Activated B cell treated with CpG ODN at 0.5 μM for 24 hours (primary cell): ENCODE measurements around the gene SLC2A13. TPM values are rescaled to one million over a fixed set of nuclear protein-coding genes. Genes with fewer than 3 reads are reported as not detected.

Experiments
- ATAC-seq: fragments of 200-7000 bp; cut with Tn5 transposase; one replicate; pipeline ENCODE4 v1.10.0; 2021; ENCODE audit warnings: low read depth, mild to moderate bottlenecking, moderate library complexity
- CTCF ChIA-PET: fragments of 350-600 bp; sonication (Branson Sonifier 250); formaldehyde crosslinking; loops from one replicate; lab custom pipeline; 2021; ENCODE audit warnings: antibody characterized with exemption; lab: Charles Lee
- POLR2A ChIA-PET: fragments of 350-600 bp; sonication (Branson Sonifier 250); formaldehyde crosslinking; loops from one replicate; lab custom pipeline; 2021; ENCODE audit warnings: antibody characterized with exemption; lab: Charles Lee
- DNase-seq: peaks from one replicate; pipeline ENCODE4 v3.0.0; 2022
- H3K27ac Mint-ChIP-seq: one replicate; pipeline ENCODE4 v1.8.0; 2020; ENCODE audit warnings: mixed read lengths
- H3K27me3 Mint-ChIP-seq: one replicate; pipeline ENCODE4 v1.8.0; 2021; ENCODE audit warnings: mixed read lengths
- H3K36me3 Mint-ChIP-seq: one replicate; pipeline ENCODE4 v1.8.0; 2021; ENCODE audit warnings: low read depth, mixed read lengths
- H3K4me1 Mint-ChIP-seq: one replicate; pipeline ENCODE4 v1.8.0; 2021; ENCODE audit warnings: mixed read lengths
- H3K4me3 Mint-ChIP-seq: one replicate; pipeline ENCODE4 v1.8.0; 2020; ENCODE audit warnings: mild to moderate bottlenecking, mixed read lengths
- H3K9me3 Mint-ChIP-seq: one replicate; pipeline ENCODE4 v1.8.0; 2020; ENCODE audit warnings: mixed read lengths
- CTCF ChIP-seq: fragments of 200-600 bp; IDR thresholded peaks from one replicate; pipeline ENCODE4 v1.8.0; 2022; ENCODE audit warnings: antibody characterized with exemption, mild to moderate bottlenecking
- intact Hi-C: fragments of 100-400 bp; cut with micrococcal nuclease; formaldehyde crosslinking; loops from one replicate; pipeline ENCODE4 v1.15.1; 2024
- total RNA-seq: library from RNA; stranded (reverse); gene quantifications from 2 replicates; pipeline ENCODE4 v1.2.3, GENCODE V29; 2022

SLC2A13 gene
- total RNA-seq, 1 donor from 2014 or later = 17.9 TPM

GRCh38 chr12:40045656-40046055, 60.2 kb downstream of the SLC2A13 start:
- TF ChIP-seq CTCF = no peak
- Mint-ChIP-seq H3K27me3 (no peaks in the 10 kb centered on the region), H3K27ac (no peak overlapping the region), H3K4me3 (no peak overlapping the region), H3K4me1 (no peaks in the 10 kb centered on the region), H3K36me3 (no peaks in the 10 kb centered on the region), H3K9me3 (no peaks in the 10 kb centered on the region)
- ChIA-PET CTCF (no interaction called here), POLR2A (no interaction called here)
- DNase-seq (no peak), ATAC-seq (no peak)
- intact Hi-C loops = no loop called here

GRCh38 chr12:40044396-40044795, 61.5 kb downstream of the SLC2A13 start:
- Mint-ChIP-seq H3K36me3 (no peaks in the 10 kb centered on the region), H3K4me1 (no peaks in the 10 kb centered on the region), H3K27ac (no peak overlapping the region), H3K27me3 (no peaks in the 10 kb centered on the region), H3K4me3 (no peak overlapping the region), H3K9me3 (no peaks in the 10 kb centered on the region)
- no peak for DNase-seq
- intact Hi-C loops = no loop called here
- ChIA-PET CTCF (no interaction called here), POLR2A (no interaction called here)
- no peak for TF ChIP-seq CTCF
- no peak for ATAC-seq

GRCh38 chr12:40039598-40039997, 66.3 kb downstream of the SLC2A13 start:
- POLR2A ChIA-PET = no interaction called here
- no peak overlapping the region for H3K4me3 Mint-ChIP-seq
- intact Hi-C loops = no loop called here
- DNase-seq (no peak), ATAC-seq (no peak)
- H3K27ac Mint-ChIP-seq = no peak overlapping the region
- no peak for TF ChIP-seq CTCF
- no peaks in the 10 kb centered on the region for H3K36me3 Mint-ChIP-seq
- no peaks in the 10 kb centered on the region for H3K27me3 Mint-ChIP-seq
- CTCF ChIA-PET = no interaction called here
- no peaks in the 10 kb centered on the region for H3K9me3 Mint-ChIP-seq
- no peaks in the 10 kb centered on the region for H3K4me1 Mint-ChIP-seq

- CTCF ChIA-PET = no interaction called here
- no peak for DNase-seq
- POLR2A ChIA-PET = no interaction called here
- Mint-ChIP-seq H3K9me3 (no peaks in the 10 kb centered on the region), H3K4me3 (no peak overlapping the region), H3K27me3 (no peaks in the 10 kb centered on the region), H3K36me3 (no peaks in the 10 kb centered on the region), H3K27ac (no peak overlapping the region), H3K4me1 (no peaks in the 10 kb centered on the region)
- intact Hi-C loops = no loop called here
- TF ChIP-seq CTCF = no peak
- ATAC-seq = no peak
These were observed 67.3 kb downstream of the SLC2A13 start for GRCh38 chr12:40038619-40039018.

GRCh38 chr12:40034712-40035111, 71.2 kb downstream of the SLC2A13 start:
- TF ChIP-seq CTCF = no peak
- Mint-ChIP-seq H3K36me3 (no peaks in the 10 kb centered on the region), H3K4me1 (peaks cover 2% of the 10 kb centered on the region), H3K4me3 (no peak overlapping the region), H3K9me3 (no peaks in the 10 kb centered on the region), H3K27me3 (no peaks in the 10 kb centered on the region), H3K27ac (no peak overlapping the region)
- ChIA-PET CTCF (no interaction called here), POLR2A (no interaction called here)
- intact Hi-C loops = no loop called here
- DNase-seq (no peak), ATAC-seq (no peak)
